Upper lobe of left lung (tissue), 6 donors: ENCODE measurements around the gene FAM181B. TPM values are rescaled to one million over a fixed set of nuclear protein-coding genes. Genes with fewer than 3 reads are reported as not detected.

Experiments
- ATAC-seq, 2 donors: fragments of 200-7000 bp; cut with Tn5 transposase; one replicate each; pipeline ENCODE4 v1.9.1; 2022; ENCODE audit warnings: mild to moderate bottlenecking in 2 of 2, moderate library complexity in 2 of 2; ENCODE audit not compliant: low FRiP score in 2 of 2
- DNase-seq, 2 donors: peaks; one replicate each; pipeline ENCODE4 v3.0.0-alpha.2; 2019 to 2020
- H3K27ac ChIP-seq, 4 donors: fragments of 200-600 bp; sonication (generic); one replicate each; pipeline ENCODE4 v1.5.1; 2016 to 2019
- H3K27me3 ChIP-seq, 4 donors: fragments of 200-600 bp; sonication (generic); one replicate each; pipeline ENCODE4 v1.5.1; 2017 to 2019
- H3K36me3 ChIP-seq, 4 donors: fragments of 200-600 bp; sonication (generic); one replicate each; pipeline ENCODE4 v1.5.1; 2016 to 2019
- H3K4me1 ChIP-seq, 4 donors: fragments of 200-600 bp; sonication (generic); one replicate each; pipeline ENCODE4 v1.5.1; 2018 to 2019
- H3K4me3 ChIP-seq, 4 donors: fragments of 200-600 bp; sonication (generic); one replicate each; pipeline ENCODE4 v1.5.1; 2017 to 2019; ENCODE audit warnings: mild to moderate bottlenecking in 2 of 4, moderate library complexity in 1 of 4
- H3K9me3 ChIP-seq, 4 donors: fragments of 200-600 bp; sonication (generic); one replicate each; pipeline ENCODE4 v1.5.1; 2018 to 2019
- CTCF ChIP-seq, 6 experiments: fragments of 450-650 bp in 4 of 6; fragments of 200-600 bp in 2 of 6; sonication (generic) in 2 of 6; IDR thresholded peaks; one replicate each; pipeline ENCODE4 v1.5.1; 2016 to 2019; ENCODE audit warnings: antibody characterized with exemption in 6 of 6
- EP300 ChIP-seq, 4 donors: sonication (generic); formaldehyde crosslinking; IDR thresholded peaks; one replicate each; pipeline ENCODE4 v1.5.1; 2017; ENCODE audit warnings: antibody characterized with exemption in 4 of 4, control low read depth in 2 of 4
- POLR2A ChIP-seq, 4 donors: fragments of 450-650 bp; IDR thresholded peaks; one replicate each; pipeline ENCODE4 v1.5.1; 2016 to 2017; ENCODE audit warnings: antibody characterized with exemption in 4 of 4, mild to moderate bottlenecking in 2 of 4
- POLR2AphosphoS5 ChIP-seq, 2 donors: sonication (generic); formaldehyde crosslinking; IDR thresholded peaks; one replicate each; pipeline ENCODE4 v1.5.1; 2017; ENCODE audit warnings: antibody characterized with exemption in 2 of 2
- WGBS, 2 donors: methylation state at CpG; one replicate each; pipeline ENCODE4 v1.1.5; 2017 to 2018; 5-methylcytosine and 5-hydroxymethylcytosine counted together
- total RNA-seq, 6 donors: library from RNA; depleted of rRNA in 4 of 6; stranded (reverse); fragments of >200 nt in 4 of 6; gene quantifications; one replicate each; pipeline versions ENCODE4 v1.1.0 to v1.2.1, GENCODE V29; 2016 to 2021
- donor health status: DM: no; HTN: no; CAD: no; lungs with moderate emphysema.
- donor health status: DM: no; HTN: yes; CAD: no; lungs with severe emphysema.

FAM181B gene
- total RNA-seq, 6 donors from 2014 or later: 0.13 TPM; not detected in 5

- WGBS, 2 donors: 69 to 79% methylated on average over 1 of the region's 1 CpG
- TF ChIP-seq POLR2A (IDR thresholded peaks at IDR 0.05) (no peak), CTCF (IDR thresholded peaks at IDR 0.05) (no peak), POLR2AphosphoS5 (IDR thresholded peaks at IDR 0.05) (no peak), EP300 (IDR thresholded peaks at IDR 0.05) (no peak)
- H3K27ac ChIP-seq: no peak overlapping the region
- no peaks in the 10 kb centered on the region for H3K4me1 ChIP-seq
- no peak for DNase-seq
- H3K4me3 ChIP-seq: no peak overlapping the region
- no peaks in the 10 kb centered on the region for H3K27me3 ChIP-seq
- H3K36me3 ChIP-seq: no peaks in the 10 kb centered on the region
- H3K9me3 ChIP-seq: no peaks in the 10 kb centered on the region
- no peak for ATAC-seq
Observed at GRCh38 chr11:82753921-82754320, 20.3 kb upstream of the FAM181B start.

- Histone ChIP-seq H3K4me1 (no peaks in the 10 kb centered on the region), H3K27ac (no peak overlapping the region), H3K4me3 (no peak overlapping the region), H3K9me3 (no peaks in the 10 kb centered on the region), H3K36me3 (no peaks in the 10 kb centered on the region), H3K27me3 (no peaks in the 10 kb centered on the region)
- DNase-seq (no peak), ATAC-seq (no peak)
- TF ChIP-seq POLR2A (IDR thresholded peaks at IDR 0.05): no peak
- TF ChIP-seq EP300 (IDR thresholded peaks at IDR 0.05): no peak
- TF ChIP-seq POLR2AphosphoS5 (IDR thresholded peaks at IDR 0.05): no peak
- TF ChIP-seq CTCF (IDR thresholded peaks at IDR 0.05): no peak
Observed at GRCh38 chr11:82752801-82753200, 19.1 kb upstream of the FAM181B start.

- H3K4me1 ChIP-seq: no peaks in the 10 kb centered on the region
- H3K4me3 ChIP-seq: no peak overlapping the region
- no peaks in the 10 kb centered on the region for H3K9me3 ChIP-seq
- no peak for TF ChIP-seq POLR2AphosphoS5 (IDR thresholded peaks at IDR 0.05)
- no peak for TF ChIP-seq CTCF (IDR thresholded peaks at IDR 0.05)
- no peak for TF ChIP-seq POLR2A (IDR thresholded peaks at IDR 0.05)
- TF ChIP-seq EP300 (IDR thresholded peaks at IDR 0.05): no peak
- no peaks in the 10 kb centered on the region for H3K36me3 ChIP-seq
- H3K27me3 ChIP-seq: no peaks in the 10 kb centered on the region
- WGBS, 2 donors: 21 to 29% methylated on average over 9 of the region's 9 CpGs
- H3K27ac ChIP-seq: no peak overlapping the region
- no peak for DNase-seq
- ATAC-seq: no peak
Observed at GRCh38 chr11:82750643-82751139, 17.0 kb upstream of the FAM181B start.

GRCh38 chr11:82747471-82747870 is 13.8 kb upstream of the FAM181B start:
- H3K36me3 ChIP-seq: no peaks in the 10 kb centered on the region
- no peaks in the 10 kb centered on the region for H3K9me3 ChIP-seq
- no peak overlapping the region for H3K4me3 ChIP-seq
- H3K4me1 ChIP-seq: no peaks in the 10 kb centered on the region
- ATAC-seq: no peak
- TF ChIP-seq CTCF (IDR thresholded peaks at IDR 0.05): no peak
- no peak for TF ChIP-seq POLR2A (IDR thresholded peaks at IDR 0.05)
- TF ChIP-seq EP300 (IDR thresholded peaks at IDR 0.05): no peak
- no peak for TF ChIP-seq POLR2AphosphoS5 (IDR thresholded peaks at IDR 0.05)
- H3K27me3 ChIP-seq: no peaks in the 10 kb centered on the region
- no peak for DNase-seq
- 74 to 86% methylated on average over 8 of the region's 8 CpGs for WGBS, 2 donors
- H3K27ac ChIP-seq: no peak overlapping the region

- ATAC-seq (no peak), DNase-seq (no peak)
- peaks cover 0 to 11% (median 4%) of the 10 kb centered on the region in 4 donors for H3K27me3 ChIP-seq
- no peaks in the 10 kb centered on the region for H3K9me3 ChIP-seq
- TF ChIP-seq EP300 (IDR thresholded peaks at IDR 0.05): no peak
- no peak for TF ChIP-seq POLR2A (IDR thresholded peaks at IDR 0.05)
- TF ChIP-seq POLR2AphosphoS5 (IDR thresholded peaks at IDR 0.05): no peak
- no peak for TF ChIP-seq CTCF (IDR thresholded peaks at IDR 0.05)
- H3K4me3 ChIP-seq: no peak overlapping the region
- peaks cover 3 to 9% (median 5%) of the 10 kb centered on the region in 4 donors for H3K4me1 ChIP-seq
- no peak overlapping the region for H3K27ac ChIP-seq
- no peaks in the 10 kb centered on the region for H3K36me3 ChIP-seq
- WGBS, 2 donors: 39 to 55% methylated on average over 4 of the region's 4 CpGs
Observed at GRCh38 chr11:82738091-82738490, 4.4 kb upstream of the FAM181B start.
